PFSK-1 (cell line): ENCODE measurements around the gene ZNF581.

ENCODE experiments used
- REST ChIP-seq, 2 experiments: IDR thresholded peaks; 2 replicates each; pipeline versions ENCODE4 v1.6.1 to v1.8.0; 2011 to 2012; ENCODE audit warnings: low read depth in 2 of 2, low read length in 2 of 2, control low read depth in 1 of 2, inconsistent platforms in 1 of 2, mild to moderate bottlenecking in 1 of 2, moderate library complexity in 1 of 2; ENCODE audit not compliant: insufficient read depth in 1 of 2
- SIN3A ChIP-seq: IDR thresholded peaks from 2 replicates; pipeline ENCODE4 v1.6.1; 2012; ENCODE audit warnings: mild to moderate bottlenecking, low read length, moderate library complexity, borderline replicate concordance; ENCODE audit not compliant: insufficient read depth

GRCh38 chr19:55651236-55651635 is 7.8 kb downstream of the ZNF581 start:
- TF ChIP-seq SIN3A (no peak), REST (IDR thresholded peaks at IDR 0.05; ENCODE audit: insufficient read depth in 1 of 2, low read depth in 2 of 2, low read length in 2 of 2) (no peak)
